Retinal pigment epithelial cell (primary cell): ENCODE measurements around the gene TIAM2.

Source experiments
- DNase-seq: peaks from one replicate; pipeline ENCODE4 v3.0.0-alpha.2; 2010; ENCODE audit warnings: low read depth
- H3K4me3 ChIP-seq: 2 replicates; pipeline ENCODE4 v1.5.1; 2011; ENCODE audit warnings: mild to moderate bottlenecking, low read length, control low read depth, moderate library complexity
- TF ChIP-seq, protein P1 (sequence below): conservative IDR thresholded peaks from 2 replicates; pipeline ENCODE4 v1.5.1; 2011; ENCODE audit warnings: low read depth, low read length, control low read depth, inconsistent platforms

The TIAM2 gene

DNA sequence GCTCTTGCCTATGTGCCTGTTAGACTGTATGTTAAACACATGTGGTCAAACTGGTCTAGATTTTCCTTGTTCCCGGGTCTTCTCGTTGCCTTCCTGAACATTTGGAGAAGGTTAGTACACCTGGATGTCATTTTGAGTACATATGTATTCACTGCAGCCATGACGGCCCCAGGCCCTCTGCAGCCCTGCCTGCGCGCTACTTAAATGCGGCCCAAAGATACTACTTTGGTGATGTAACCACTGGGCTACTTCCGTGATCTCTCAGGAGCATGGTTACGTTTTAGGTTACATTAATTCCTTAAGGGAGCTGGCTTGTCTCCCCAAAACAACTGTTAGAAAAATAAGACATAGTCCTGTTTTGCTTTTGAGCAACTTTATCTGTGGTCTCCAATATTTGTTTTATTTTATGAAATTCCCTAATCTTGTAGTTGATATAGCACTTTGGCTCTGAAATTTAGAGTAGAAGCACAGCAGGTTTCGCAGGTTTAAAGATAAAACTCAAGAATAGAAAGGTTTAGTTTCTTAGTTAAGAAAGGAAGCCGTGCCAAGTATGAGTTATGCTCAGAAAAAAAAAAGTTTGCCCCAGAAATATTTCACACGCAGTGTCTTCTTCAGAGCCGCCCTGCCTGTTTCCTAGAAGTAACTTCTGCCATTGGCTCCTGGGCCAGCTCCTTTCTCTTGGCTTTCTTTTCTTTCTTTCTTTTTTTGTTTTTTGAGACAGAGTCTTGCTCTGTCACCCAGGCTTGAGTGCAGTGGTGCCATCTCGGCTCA lies 38.1 kb downstream of the TIAM2 start:
- no peak overlapping the region for H3K4me3 ChIP-seq
- DNase-seq, result no peak
- TF ChIP-seq, protein P1, sequence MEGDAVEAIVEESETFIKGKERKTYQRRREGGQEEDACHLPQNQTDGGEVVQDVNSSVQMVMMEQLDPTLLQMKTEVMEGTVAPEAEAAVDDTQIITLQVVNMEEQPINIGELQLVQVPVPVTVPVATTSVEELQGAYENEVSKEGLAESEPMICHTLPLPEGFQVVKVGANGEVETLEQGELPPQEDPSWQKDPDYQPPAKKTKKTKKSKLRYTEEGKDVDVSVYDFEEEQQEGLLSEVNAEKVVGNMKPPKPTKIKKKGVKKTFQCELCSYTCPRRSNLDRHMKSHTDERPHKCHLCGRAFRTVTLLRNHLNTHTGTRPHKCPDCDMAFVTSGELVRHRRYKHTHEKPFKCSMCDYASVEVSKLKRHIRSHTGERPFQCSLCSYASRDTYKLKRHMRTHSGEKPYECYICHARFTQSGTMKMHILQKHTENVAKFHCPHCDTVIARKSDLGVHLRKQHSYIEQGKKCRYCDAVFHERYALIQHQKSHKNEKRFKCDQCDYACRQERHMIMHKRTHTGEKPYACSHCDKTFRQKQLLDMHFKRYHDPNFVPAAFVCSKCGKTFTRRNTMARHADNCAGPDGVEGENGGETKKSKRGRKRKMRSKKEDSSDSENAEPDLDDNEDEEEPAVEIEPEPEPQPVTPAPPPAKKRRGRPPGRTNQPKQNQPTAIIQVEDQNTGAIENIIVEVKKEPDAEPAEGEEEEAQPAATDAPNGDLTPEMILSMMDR, result no peak

DNA sequence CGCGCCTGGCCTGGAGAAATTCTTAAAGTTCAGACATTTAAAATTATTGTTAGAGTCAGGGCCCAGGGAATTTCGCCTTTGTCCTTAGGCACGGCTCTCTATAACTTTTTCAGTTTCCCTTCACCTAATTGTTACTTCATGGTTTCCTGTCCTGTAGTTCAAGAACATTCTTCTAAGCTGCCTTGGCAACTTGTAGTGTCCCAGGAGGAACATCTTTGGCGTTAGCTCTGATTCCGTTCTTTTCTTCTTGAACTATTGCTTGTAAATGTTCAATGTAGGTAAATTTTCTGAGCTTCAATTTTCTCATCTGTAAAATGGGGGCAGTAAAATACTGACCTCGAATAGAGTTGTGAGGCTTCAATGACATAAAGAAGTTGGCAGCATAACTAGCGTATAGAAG lies 41.8 kb downstream of the TIAM2 start:
- TF ChIP-seq, protein P1, result no peak

DNA sequence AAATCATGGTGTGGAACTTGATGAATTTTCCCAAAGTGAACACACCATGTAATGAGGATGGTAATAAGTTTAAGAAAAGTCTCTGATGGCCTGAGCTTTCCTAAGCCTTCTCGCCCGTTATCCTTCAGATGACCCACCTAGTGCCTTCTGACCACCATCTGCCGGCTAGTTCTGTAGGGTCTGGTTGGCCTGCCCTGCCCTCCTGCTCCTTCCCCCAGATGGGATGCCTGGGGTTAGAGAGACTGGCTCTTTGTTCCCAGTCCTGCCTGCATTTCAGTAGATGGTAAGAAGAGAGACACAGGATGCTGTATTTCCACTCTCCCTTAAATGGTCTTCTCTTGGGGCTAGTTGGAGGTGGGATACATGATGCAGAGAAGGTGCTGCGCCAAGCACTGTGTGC lies 43.0 kb downstream of the TIAM2 start:
- TF ChIP-seq, protein P1, result no peak
- DNase-seq, result no peak
- no peak overlapping the region for H3K4me3 ChIP-seq

More for the DNA sequence above, 41.8 kb downstream of the TIAM2 start:
- H3K4me3 ChIP-seq, result no peak overlapping the region
- DNase-seq, result no peak

DNA sequence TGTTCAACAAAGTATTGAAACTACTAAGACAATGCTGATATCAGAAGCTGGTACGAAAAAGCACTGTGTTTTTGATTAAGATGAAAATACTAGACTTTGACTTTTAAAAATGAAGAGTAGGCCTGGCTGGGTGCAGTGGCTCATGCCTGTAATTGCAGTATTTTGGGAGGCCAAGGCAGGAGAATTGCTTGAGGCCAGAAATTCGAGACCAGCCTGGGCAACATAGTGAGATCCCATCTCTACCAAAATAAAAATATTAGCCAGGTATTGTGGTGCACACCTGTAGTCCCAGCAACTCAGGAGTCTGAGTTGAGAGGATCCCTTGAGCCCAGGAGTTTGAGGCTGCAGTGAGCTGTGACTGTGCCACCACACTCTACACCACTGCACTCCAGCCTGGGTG lies 43.4 kb downstream of the TIAM2 start:
- TF ChIP-seq, protein P1, result no peak

DNA sequence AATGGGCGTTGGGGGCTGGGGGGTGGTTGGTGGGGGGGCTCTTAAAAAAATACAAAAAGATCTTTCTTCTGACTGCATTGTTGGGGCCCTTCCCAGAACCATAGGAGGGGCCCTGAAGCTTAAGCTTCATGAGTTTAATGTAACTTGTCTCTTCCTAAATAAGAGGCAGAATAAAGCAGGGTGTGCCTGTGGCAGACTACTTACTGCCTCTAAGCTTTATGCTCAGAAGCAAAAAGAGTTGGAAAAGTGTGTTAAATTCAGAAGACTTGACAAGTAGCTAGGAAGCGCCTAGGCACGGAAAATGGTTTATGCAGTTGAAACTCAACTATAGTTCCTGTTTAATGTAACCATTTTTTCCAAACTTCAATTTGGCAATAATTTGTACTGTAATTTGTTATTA lies 44.5 kb downstream of the TIAM2 start:
- no peak overlapping the region for H3K4me3 ChIP-seq
- TF ChIP-seq, protein P1, result no peak
- DNase-seq, result no peak

More for the DNA sequence above, 43.4 kb downstream of the TIAM2 start:
- no peak for DNase-seq
- no peak overlapping the region for H3K4me3 ChIP-seq

DNA sequence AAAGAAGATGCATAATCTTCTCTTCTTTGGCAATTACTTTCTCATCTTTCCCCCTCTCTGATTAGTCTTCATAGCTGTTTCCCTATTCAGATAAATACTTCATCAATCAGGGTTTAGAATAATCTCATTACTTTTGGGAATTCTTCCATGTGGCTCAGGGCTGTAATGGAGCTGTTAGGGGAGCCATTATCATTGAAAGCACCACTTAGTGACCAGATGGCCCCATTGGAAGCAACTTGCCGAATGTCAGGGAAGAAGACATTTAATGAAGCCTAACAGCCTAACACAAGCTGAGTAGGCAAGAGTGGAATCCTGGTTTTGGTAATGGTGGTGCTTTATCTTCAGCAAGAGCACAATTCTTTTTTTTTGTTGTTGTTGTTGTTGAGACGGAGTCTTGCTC lies 45.0 kb downstream of the TIAM2 start:
- DNase-seq, result no peak
- no peak overlapping the region for H3K4me3 ChIP-seq
- TF ChIP-seq, protein P1, result no peak
